ENCODE measurements around the gene AKT2.
"Not testable (repeated sequence)": the region's sequence is repeated elsewhere in the genome, so short reads cannot be mapped to it uniquely, and the experiment has no call there.

- TF ChIP-seq CTCF, POLR2A (IDR thresholded peaks at IDR 0.05): not testable (repeated sequence)
Measured at GRCh38 chr19:40219029-40219428, 66.1 kb downstream of the AKT2 start.

All from ovary (tissue), 3 donors.